ENCODE measurements around the gene E2F1.
"Not testable (repeated sequence)": the region's sequence is repeated elsewhere in the genome, so short reads cannot be mapped to it uniquely, and the experiment has no call there.

Gene E2F1

DNA sequence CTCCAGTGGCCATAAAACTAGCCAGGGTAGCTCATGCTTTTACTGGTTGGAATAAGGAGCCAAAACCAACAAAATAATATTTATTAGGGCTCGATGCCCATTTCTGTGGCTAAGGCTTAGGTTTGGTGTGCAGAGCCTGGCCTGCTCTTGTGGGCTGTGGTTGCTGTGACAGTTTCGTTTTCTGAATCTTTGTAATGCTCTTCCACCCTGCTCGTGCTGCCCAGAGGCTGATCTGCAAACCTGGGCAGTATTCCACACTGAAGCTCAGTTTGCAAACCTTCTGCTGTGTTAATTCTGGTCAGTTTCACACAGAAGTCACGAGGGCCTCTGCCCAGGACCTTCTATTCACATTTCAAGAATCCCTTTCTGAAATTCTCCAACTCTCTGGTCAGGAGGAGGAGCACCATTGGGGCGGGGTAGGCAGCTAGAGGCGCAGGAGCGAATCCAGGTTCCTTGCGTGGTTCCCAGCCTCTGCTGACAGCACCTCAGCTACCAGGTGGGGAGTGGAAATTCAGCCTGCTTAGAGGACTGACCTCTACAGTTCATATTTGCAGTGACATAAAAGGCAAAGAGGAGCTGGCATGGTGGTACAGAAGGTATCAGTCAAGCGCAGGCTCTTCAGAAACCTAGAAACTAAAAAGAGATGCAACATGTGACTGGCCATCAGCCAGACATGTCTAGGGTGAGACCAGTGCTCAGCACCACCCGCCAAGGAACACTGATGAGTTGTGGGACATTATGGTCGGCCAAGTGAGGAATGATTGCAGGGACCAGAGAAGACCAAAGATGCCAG, 38.4 kb downstream of the E2F1 start:
- no peaks in the 10 kb centered on the region for H3K79me2 ChIP-seq (ENCODE audit: low read length)
- H3K9ac ChIP-seq (ENCODE audit: low read length) = no peak overlapping the region; the same call in 1 of the 2 replicates
- peak overlapping the region; percentile 65; the same call in 1 of the 2 replicates for H3K27ac ChIP-seq (ENCODE audit: low read length)
- DNase-seq = peak; percentile 86
- H3F3A ChIP-seq (ENCODE audit: insufficient read depth, low read length) = peaks cover 24% of the 10 kb centered on the region
- H3K36me3 ChIP-seq (replicated peaks; ENCODE audit: insufficient read depth, low read length) = no peaks in the 10 kb centered on the region; the same call in 1 of the 2 replicates
- no peak for TF ChIP-seq EZH2phosphoT487 (IDR thresholded peaks at IDR 0.05; ENCODE audit: low read length)
- TF ChIP-seq, protein P1, sequence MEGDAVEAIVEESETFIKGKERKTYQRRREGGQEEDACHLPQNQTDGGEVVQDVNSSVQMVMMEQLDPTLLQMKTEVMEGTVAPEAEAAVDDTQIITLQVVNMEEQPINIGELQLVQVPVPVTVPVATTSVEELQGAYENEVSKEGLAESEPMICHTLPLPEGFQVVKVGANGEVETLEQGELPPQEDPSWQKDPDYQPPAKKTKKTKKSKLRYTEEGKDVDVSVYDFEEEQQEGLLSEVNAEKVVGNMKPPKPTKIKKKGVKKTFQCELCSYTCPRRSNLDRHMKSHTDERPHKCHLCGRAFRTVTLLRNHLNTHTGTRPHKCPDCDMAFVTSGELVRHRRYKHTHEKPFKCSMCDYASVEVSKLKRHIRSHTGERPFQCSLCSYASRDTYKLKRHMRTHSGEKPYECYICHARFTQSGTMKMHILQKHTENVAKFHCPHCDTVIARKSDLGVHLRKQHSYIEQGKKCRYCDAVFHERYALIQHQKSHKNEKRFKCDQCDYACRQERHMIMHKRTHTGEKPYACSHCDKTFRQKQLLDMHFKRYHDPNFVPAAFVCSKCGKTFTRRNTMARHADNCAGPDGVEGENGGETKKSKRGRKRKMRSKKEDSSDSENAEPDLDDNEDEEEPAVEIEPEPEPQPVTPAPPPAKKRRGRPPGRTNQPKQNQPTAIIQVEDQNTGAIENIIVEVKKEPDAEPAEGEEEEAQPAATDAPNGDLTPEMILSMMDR (IDR thresholded peaks at IDR 0.05; ENCODE audit: low read length) = 0 out of 2 replicates have a peak, but pooled peaks have one; percentile 13
- no peak overlapping the region for H3K4me3 ChIP-seq (ENCODE audit: low read length)
- no peak overlapping the region for H2AFZ ChIP-seq (ENCODE audit: low read length)
- peaks cover 24% of the 10 kb centered on the region for H3K4me1 ChIP-seq (ENCODE audit: low read length)
- H3K9me3 ChIP-seq (replicated peaks; ENCODE audit: insufficient read depth, low read length) = no peaks in the 10 kb centered on the region
- H4K20me1 ChIP-seq (ENCODE audit: insufficient read depth, low read length) = no peaks in the 10 kb centered on the region
- no peaks in the 10 kb centered on the region for H3K9me2 ChIP-seq (replicated peaks; ENCODE audit: insufficient read depth, low read length)
- H3K4me2 ChIP-seq (ENCODE audit: low read depth, low read length) = peak overlapping the region; percentile 54
- H3K27me3 ChIP-seq (replicated peaks; ENCODE audit: insufficient read depth, low read length) = no peaks in the 10 kb centered on the region

DNA sequence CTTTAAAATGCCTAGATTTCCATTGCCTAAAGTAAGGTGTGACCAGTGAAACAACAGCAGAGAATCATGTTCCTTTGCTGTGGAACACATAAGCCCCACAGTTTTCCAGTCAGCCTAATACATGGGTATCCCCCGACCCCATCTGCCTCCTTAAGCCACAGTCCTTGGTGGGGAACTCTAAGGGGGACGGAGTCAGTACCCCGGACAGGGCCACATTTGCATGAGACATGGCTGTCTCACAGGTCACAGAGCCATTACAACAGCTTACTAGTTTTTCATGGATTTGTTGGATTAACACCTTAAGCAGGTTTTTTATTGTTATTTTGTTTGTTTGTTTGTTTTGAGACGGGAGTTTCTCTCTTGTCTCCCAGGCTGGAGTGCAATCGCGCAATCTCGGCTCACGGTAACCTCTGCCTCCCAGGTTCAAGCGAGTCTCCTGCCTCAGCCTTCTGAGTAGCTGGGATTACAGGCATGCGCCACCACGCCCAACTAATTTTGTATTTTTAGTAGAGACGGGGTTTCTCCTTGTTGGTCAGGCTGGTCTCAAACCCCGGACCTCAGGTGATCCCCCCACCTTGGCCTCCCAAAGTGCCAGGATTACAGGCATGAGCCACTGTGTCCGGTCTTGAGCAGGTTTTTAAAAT, 39.1 kb downstream of the E2F1 start:
- H3K9ac ChIP-seq (ENCODE audit: low read length); H3K79me2 ChIP-seq (ENCODE audit: low read length); H3K36me3 ChIP-seq (replicated peaks; ENCODE audit: insufficient read depth, low read length); H3K27me3 ChIP-seq (replicated peaks; ENCODE audit: insufficient read depth, low read length); H3K9me3 ChIP-seq (replicated peaks; ENCODE audit: insufficient read depth, low read length); H4K20me1 ChIP-seq (ENCODE audit: insufficient read depth, low read length); H2AFZ ChIP-seq (ENCODE audit: low read length); DNase-seq; H3K4me3 ChIP-seq (ENCODE audit: low read length); H3K9me2 ChIP-seq (replicated peaks; ENCODE audit: insufficient read depth, low read length): not testable (repeated sequence)
- H3K4me1 ChIP-seq (ENCODE audit: low read length) = peaks cover 24% of the 10 kb centered on the region
- H3K4me2 ChIP-seq (ENCODE audit: low read depth, low read length) = peak overlapping the region; percentile 54; the same call in 1 of the 2 replicates
- H3K27ac ChIP-seq (ENCODE audit: low read length) = peak overlapping the region; percentile 65; the same call in 1 of the 2 replicates
- H3F3A ChIP-seq (ENCODE audit: insufficient read depth, low read length) = peaks cover 24% of the 10 kb centered on the region

DNA sequence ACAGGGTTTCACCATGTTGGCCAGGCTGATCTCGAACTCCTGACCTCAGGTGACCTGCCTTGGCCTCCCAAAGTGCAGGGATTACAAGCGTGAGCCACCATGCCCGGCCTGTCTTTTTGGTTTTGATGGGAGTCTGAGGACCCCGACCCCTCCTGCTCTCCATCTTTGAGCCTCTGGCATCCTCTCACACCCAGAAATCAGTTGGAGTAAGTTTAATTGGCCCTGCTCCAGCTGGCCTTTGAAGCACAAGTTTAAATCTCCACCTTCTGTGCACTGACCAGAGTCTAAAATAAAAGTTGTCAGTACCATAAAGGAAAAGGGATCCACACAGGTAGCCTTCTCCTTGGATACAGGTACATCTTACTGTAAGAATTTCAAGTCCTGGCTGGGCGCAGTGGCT, 40.0 kb downstream of the E2F1 start:
- Histone ChIP-seq H2AFZ (ENCODE audit: low read length) (no peak overlapping the region), H3K79me2 (ENCODE audit: low read length) (no peaks in the 10 kb centered on the region), H3K4me1 (ENCODE audit: low read length) (peaks cover 24% of the 10 kb centered on the region), H3K27me3 (replicated peaks; ENCODE audit: insufficient read depth, low read length) (no peaks in the 10 kb centered on the region), H3K9me2 (replicated peaks; ENCODE audit: insufficient read depth, low read length) (no peaks in the 10 kb centered on the region), H3K27ac (ENCODE audit: low read length) (no peak overlapping the region), H3F3A (ENCODE audit: insufficient read depth, low read length) (peaks cover 24% of the 10 kb centered on the region), H3K4me2 (ENCODE audit: low read depth, low read length) (no peak overlapping the region), H3K9ac (ENCODE audit: low read length) (no peak overlapping the region), H4K20me1 (ENCODE audit: insufficient read depth, low read length) (no peaks in the 10 kb centered on the region), H3K36me3 (replicated peaks; ENCODE audit: insufficient read depth, low read length) (no peaks in the 10 kb centered on the region; the same call in 1 of the 2 replicates), H3K9me3 (replicated peaks; ENCODE audit: insufficient read depth, low read length) (no peaks in the 10 kb centered on the region), H3K4me3 (ENCODE audit: low read length) (no peak overlapping the region)
- DNase-seq = no peak
- TF ChIP-seq, protein P1 (IDR thresholded peaks at IDR 0.05; ENCODE audit: low read length) = no peak
- TF ChIP-seq EZH2 (optimal IDR thresholded peaks at IDR 0.05; ENCODE audit: low read depth, low read length) (no peak), EZH2phosphoT487 (IDR thresholded peaks at IDR 0.05; ENCODE audit: low read length) (no peak)
